HG02981 (cell line): ENCODE measurements around the gene KLHL34.

Experiments used
- ATAC-seq: cut with Tn5 transposase; IDR thresholded peaks from one replicate; pipeline ENCODE4 v1.9.1; 2021; ENCODE audit warnings: mild to moderate bottlenecking, moderate library complexity; ENCODE audit not compliant: unreplicated experiment

KLHL34 gene

DNA sequence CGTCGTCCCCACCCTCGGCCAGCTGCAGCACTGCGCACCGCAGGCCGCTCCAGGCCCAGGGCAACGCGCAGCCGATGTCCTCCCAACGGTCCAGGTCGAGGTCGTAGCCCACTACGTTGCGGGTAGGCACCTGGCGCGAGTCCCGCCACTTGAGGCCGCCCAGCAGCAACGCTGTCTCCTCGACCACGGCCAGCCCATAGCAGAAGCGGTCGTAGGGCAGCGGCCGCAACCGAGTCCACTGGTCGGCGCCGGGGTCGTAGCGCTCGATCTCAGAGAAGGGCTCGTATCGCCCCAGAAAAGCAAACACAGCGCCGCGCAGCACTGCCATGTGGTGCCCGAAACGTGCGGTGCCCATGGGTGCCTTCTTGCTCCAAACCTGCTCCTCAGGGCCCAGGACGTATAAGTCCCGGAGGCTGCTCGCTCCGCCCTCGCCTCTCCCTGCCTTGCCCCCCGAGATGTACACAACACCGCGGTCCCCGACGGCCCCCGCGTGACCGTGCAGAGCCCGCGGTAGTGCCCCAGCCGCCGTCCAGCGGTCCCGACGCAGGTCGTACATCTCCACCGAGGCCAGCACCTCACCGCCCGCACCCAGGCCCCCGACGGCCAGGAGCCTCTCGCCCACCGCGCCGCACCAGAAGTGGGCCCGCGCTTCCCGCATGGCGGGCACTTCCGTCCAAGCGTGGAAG lies 2.1 kb downstream of the KLHL34 start:
- ATAC-seq: no peak

DNA sequence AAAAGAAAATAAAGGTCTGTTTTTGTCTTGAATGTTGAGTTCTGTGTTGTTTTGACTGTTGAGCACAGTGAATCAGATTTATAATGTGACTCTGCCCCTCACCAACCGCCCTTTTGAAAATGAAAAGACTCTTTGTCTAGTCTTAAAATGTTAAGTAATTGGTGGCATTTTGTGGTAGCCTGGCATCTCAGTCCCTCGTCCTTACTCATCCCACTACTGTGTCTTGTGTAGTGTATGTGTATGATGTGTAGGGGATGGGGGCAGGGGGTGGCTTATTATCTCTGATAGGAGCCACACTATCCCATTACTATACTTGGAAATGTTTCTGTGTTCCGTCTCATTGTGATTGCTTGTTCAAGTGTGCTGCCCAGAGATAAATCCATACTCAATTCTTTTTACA lies 12.2 kb downstream of the KLHL34 start:
- no peak for ATAC-seq

DNA sequence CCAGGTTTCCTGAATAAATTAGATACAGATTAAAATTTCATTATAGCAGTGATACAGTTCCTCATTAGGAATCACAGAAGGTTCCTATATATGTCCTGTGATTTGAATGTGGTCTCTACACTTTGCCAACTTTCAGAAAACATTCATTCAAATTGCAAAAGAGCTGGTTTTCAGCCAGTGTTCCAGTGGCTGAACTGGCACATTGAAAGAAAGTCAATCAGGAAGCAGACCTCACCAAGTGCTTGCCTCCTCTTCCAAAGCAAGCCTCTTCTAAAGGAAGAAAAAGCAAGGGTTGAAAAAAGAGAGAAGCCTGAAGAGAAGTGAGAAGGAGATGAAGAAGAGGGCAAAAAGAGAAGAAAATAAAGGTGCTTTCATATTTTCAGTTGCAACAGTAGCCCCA lies 12.7 kb downstream of the KLHL34 start:
- no peak for ATAC-seq

DNA sequence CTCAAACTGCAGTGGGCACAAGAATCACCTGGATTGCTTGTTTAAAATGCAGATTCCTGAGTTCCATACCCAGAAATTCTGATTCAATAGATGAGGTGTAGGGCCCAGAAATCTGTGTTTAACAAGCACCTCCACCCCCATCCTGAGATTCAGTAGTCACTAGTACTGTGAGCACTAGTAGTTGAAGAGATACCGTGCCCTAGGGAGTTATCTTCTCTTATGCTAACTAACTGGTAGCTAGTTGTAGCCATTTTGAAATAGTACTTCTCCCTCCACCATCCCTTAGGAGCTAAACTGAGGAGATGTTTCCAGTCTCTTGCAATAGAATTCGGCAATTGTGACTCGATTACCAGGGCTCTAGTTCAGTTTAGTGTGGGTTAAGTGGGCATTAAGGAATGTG lies 18.4 kb downstream of the KLHL34 start:
- ATAC-seq: no peak

DNA sequence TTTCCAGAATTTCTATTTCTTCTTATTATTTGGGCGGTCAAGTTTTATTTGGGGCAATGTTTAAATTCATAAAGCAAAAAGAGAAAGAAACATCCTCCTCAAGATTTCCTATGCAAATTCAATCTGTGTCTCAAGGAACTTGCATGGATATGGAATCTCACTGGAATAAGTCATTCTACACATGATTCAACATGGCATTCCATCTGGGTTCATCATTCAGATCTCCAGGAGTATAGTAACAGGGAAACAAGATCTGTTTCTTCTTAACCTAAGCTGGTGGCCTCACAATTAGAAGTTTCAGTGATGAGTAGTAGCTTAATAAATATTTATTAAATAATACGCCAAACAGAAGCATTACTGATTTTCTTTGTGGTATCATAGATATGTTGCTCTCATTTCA lies 19.8 kb downstream of the KLHL34 start:
- ATAC-seq: no peak

DNA sequence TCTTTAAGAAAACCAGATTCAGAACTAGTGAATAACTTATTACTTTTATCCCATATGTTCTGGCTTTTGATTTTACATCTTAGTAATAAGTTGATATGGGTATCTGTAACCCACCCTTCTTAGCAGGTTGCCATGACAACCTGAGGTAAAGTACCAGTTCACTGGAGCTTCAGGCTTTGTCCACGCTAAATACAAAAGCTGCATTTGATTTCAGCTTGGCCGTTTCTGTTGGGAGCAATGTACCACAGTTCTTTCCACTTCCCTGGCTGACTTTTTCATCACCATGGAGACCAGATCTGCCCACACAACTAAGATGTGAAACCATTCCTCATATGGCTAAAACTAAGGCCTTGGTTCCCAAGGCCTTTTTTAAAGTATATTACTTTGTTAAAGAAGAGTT lies 26.1 kb downstream of the KLHL34 start:
- ATAC-seq: no peak

DNA sequence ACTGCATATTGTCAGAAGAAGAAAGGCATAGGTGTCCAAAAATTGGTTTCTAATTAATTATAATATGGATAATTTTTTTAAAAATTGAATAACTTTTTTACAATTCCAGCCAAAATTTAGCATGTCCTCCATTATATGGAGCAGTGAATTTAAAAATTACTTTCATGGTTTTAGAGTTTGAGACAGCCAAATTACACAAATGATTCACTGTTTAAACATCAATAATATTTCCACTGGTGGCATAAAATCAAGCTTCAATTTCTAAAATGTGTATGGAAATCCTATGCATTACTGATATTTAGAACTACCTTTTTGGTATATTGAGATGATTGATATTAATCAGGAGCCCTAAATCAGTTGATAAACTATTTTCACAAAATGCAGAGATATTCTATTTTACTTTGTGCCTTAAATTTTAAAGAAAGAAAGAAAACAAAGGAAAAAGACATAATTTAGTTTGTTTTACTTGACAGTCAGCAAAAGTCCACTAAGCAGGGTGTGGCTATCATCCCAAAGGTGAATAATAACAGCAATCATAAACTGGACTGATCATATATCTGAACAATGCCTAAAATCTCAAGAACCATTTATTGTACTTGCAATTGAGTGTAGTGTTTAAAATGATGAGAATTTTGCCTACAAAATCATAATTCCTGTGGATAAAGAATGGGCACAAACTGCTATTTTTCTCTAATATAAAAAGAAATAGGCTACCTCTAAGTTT lies 34.2 kb downstream of the KLHL34 start:
- no peak for ATAC-seq

DNA sequence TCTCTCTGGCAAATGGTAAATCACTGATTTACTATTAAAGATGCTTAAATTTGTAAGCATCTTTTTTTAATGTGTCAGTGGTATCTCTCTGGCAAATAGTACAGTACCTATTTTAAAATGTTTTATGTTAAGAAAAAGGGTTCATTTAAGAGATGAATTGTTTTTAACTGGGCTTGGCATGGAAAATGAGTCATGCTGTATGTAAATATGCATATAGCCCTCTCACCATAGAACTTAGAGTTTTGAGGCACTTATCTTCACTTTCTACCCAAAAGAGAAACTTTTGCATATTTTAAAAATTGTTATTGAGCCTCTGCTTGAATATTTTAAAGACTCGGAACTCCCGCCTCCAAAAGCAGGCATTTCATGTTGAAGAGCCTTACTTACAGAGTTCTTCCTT lies 37.9 kb downstream of the KLHL34 start:
- ATAC-seq: no peak

DNA sequence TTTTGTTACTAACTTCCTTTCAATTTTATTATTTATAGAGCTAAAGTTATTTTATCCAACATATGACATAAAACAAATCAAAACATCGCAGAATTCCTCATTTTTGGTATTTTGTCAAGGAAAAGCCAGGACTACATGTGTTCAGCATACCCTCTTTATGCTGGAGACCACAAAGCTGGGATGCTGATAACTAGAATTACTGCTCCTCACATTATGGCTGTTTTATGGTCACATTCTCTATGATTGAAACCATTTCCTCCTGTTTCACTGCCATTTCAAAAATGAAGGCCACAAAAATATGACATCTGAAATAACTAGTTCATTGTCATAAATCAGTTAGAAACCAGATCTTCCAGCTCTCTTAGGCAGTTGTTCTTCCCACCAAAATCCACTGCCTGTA lies 41.7 kb downstream of the KLHL34 start:
- ATAC-seq: no peak

DNA sequence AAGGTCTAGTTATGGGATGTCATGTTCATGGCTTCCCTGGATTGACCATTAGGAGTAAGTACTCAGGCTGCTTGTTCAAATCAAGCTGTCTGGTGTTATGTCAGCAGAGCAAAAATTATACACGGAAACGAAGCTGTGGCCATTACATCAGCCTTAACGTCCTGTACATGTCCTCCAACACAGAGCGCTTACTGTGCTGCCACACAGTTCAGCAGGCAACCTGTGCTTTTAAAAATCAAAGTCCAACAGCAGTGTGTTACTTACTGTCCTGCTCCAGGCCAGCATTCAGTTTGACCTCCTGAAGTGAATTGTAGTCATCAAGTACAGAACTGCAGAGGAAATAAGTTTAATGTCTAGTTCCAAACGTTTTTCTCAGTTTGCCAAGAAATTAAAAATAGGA lies 46.0 kb downstream of the KLHL34 start:
- no peak for ATAC-seq

DNA sequence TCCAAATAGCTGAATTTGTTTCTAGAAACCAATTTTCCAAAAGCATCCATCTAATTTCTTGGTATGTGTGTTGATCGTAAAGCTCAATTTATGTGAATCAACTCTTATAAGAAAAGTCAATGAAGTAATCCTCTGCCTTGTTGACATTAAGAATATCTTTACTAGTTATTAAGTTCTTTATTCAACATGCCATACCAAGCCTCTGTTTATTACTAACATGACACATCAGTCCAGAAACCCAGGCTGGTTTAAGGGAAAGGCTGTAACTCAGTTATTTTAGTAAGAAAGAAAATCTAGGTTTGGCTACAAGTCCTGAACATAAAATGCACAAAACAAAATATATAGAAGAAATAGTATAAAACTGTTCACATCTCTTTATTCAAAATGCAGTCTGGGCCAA lies 48.0 kb downstream of the KLHL34 start:
- ATAC-seq: no peak

DNA sequence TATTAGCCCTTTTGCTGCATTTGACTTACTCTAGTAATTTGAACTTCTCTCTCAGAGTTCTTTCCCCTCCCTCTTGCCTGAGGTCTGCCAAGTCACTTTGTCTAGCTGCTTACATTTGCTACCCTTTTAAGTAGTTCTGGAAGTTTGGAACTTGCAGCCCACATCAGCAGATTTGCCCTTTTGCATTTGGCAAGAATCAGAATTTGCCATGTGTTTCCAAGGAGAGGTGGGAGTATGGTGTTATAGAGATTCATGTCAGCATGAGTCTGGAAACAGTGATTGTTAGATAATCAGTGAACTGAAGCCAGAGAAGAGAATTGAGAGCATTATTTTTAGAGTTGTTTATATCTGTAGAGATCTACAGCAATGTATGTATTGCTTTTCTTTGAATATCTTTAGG lies 52.1 kb downstream of the KLHL34 start:
- no peak for ATAC-seq
